Middle frontal gyrus (tissue), 1 donor: Measurements from ENCODE around the gene DEPP1.

Experiments
- DNase-seq: peaks from one replicate; pipeline ENCODE4 v3.0.0-alpha.2; 2015; ENCODE audit warnings: low spot score; ENCODE audit errors: extremely low spot score

Gene DEPP1

DNA sequence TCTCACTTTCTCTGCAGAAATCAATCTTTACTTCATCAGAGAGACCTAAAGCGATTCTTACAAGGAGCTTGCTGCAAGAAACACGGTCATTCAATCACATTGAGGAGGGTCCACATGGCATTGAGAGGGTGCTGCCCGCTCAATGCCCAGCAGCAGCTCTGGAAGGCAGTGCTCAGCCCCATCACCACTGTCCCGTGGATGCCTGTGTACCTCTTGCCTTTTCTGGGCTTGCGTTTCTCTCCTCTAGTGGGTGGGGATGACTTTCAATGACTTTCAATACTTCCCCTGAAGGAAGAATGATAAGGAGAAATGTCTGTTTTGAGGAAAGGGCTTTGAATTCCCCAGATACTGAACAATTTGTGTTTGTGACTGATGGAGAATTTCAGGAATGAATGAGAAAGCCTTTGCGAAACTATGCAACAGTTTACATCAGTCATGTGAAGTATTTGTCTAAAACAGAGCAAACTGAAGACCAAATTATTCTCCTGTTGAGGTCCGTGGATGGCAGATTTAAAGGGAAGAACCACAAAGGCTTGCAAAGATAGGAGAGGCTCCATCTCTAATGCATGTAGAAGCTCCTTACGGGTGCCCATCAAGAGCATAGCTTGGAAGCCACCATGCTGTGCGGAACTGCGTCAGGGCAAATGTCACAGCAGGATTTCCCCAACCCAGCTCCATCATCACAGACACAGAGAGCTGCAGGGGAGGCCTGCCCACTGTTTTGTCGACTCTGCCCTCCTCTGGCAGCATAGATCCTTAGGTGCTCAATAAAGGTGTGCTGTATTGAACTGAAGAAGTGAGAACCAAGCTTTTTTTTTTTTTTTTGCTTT is 15.5 kb upstream of the DEPP1 start:
- DNase-seq, result no peak

DNA sequence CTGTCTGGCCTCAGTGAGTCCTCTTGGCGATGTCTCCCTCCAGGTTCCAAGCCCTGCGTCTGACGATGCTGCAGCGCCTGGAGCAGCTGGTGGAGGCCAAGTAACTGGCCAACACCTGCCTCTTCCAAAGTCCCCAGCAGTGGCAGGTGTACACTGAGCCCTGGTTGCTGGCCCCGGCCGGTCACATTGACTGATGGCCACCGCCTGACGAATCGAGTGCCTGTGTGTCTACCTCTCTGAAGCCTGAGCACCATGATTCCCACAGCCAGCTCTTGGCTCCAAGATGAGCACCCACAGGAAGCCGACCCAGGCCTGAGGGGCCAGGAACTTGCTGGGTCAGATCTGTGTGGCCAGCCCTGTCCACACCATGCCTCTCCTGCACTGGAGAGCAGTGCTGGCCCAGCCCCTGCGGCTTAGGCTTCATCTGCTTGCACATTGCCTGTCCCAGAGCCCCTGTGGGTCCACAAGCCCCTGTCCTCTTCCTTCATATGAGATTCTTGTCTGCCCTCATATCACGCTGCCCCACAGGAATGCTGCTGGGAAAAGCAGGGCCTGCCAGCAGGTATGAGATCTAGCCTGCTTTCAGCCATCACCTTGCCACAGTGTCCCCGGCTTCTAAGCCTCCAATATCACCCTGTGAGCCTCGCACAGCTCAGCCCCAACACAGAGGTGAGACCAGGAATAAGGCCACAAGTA is 14.8 kb upstream of the DEPP1 start:
- DNase-seq, result no peak

DNA sequence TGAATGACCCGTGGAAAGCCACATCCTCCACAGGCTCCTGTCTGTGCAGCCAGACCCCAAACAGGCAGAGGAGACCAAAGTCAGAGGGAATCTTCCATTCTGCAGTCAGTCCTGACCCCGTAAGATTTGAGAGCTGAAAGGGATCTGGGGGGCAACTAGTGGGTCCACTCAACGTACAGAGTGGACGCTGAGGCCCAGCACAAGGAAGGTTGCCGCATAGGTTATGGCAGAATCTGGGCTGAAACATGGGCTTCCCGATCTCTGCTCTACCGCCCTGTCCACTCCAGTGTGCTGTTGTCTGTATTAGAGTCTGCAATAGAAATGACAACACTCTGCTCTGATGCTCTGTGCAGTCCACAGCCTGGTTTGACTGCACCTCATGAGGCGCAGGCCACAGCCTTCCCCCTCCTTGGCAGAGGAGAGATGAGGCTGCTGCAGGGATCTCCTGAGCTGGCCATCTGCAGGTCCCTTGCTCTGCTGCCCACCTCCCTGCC is 14.2 kb upstream of the DEPP1 start:
- DNase-seq, result no peak

DNA sequence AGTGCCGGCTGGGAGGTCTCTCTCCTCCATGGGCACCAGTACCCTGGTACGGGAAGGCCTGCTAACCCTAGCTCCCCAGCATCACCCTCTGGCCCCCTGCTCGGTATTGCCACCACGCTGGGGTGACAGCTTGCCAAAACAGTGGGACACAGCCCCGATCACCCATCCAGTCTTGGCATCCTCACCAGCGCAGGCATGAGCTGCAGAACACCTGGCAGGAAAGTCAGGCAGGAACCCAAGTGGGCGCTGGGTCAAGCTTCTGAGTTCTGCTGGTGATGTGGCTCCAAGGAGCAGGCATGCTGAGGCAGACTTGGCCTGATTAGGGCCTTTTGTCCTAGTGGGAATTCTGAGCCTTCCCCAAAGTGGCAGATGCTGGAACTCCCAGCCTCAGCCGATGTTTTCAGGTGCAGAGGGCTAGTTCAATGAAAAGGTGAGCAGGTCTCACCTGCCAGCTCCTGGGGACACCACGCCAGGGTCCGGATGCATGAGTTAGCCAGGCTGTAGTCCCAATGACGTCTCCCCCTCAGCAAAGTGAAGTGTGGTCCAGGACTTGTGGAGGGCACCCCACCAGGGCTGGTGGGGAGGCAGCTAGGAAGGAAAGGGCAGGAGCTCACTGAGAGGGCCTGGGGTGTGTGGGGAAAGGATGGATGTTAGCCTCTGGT is 13.6 kb upstream of the DEPP1 start:
- DNase-seq, result no peak

DNA sequence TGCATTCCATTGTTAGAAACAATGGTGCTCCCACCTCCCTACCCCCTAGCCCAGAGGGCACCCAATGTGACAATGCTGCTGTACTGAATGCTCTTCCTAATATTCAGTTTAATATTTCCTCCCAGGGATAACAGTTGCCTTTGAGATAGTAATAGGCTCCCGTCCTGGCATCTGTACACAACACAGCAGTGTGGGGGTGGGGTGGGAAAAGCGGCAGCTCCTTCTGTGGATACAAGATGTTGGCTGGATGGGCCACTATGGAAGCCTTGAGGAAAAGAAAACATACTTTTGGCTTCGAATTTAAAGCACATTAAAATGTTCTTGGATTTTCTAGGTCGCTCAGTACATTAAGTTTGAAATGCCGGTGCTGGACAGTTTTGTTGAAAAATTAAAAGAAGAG is 13.0 kb upstream of the DEPP1 start:
- DNase-seq, result no peak

DNA sequence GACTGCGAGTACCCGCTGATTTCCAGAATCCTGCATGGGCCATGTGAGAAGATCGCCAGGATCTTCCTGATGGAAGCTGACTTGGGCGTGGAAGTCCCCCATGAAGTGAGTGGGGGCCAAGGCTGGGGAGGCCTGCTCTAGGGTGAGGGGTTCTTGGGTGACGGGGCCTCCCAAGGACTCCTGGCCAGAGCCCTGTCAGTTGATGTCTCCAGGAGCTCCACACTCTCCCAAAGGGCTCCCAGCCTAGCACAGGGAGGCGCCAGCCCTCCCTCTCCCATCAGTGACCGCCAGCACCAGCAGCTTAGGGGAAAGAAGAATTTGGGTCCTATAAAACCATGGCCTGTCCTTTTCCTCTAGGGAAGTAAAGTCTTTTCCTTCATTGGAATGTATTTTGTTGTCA is 12.4 kb upstream of the DEPP1 start:
- no peak for DNase-seq

DNA sequence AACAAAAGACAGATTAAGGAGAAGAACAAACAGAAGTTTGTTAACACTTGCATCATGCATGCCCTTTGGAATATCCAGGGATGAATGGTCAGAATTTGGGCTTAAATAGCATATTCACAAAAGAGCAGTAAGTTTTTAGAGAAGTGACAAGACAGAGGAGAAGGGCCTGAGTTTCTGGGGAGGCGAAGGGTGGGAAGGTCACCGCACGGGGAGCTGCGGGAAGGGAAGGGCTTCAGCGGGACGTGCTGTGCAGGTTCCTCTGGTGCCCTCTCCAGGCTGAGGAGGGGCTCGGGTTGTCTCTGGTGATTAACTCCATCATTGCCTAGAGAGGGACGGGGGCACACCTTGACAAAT is 11.7 kb upstream of the DEPP1 start:
- no peak for DNase-seq

DNA sequence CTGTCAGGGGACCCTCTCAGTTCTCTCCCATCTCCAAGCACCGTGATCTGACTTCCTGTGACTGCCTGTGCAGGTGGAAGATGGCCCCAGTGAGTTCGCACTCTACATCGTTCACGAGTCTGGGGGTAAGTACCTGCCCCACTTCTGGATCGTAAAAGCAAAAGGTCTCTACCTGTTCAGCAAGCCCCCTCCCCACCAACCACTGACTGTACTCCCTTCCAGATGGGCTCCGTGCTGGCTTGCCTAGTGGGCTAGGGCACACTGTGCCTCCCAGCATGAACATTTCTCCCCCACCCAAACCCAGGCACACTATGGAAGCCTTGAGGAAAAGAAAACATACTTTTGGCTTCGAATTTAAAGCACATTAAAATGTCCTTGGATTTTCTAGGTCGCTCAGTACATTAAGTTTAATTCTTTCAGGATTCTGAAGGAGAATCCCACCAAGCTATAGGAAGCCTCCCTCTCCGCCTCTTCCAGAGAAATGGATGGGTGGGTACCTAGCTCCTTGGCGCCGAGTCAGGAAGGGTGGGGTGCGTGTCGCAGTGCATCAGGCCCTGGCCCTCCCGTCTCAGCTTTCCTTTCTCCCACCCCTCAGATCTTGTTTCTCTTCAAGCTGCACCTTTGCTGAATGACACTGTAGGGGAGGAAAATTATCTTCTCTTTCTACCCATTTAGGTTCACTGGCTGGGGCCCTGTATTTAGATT is 11.1 kb upstream of the DEPP1 start:
- DNase-seq, result no peak

DNA sequence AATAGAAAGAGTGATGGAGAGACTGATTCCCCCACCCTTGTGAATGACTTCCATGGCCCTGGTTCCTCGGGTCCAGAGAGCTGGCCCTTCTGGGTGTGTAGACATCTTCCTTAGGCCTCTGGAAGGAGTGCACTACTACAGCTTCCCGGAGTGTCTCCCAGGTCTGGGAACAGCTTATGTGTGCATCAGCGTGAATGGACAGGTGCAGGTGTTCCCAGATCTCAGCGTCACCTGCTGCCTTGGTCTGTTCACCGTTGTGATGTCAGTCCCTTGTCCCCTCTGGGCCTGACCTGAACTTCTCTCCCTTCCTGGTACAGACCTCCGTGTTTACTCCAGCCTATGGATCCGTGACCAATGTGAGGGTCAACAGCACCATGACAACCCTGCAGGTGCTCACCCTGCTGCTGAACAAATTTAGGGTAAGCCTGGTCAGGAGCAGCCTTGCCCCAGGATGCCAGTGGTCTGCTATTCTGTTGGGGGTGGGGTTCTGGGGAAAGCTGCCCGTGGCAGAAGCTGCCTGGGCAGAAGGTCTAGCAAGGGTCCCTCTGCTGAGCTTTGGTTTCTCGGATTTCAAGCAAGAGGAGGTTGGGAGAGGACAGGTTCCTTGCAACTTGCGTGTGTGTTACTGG is 10.5 kb upstream of the DEPP1 start:
- DNase-seq, result no peak

DNA sequence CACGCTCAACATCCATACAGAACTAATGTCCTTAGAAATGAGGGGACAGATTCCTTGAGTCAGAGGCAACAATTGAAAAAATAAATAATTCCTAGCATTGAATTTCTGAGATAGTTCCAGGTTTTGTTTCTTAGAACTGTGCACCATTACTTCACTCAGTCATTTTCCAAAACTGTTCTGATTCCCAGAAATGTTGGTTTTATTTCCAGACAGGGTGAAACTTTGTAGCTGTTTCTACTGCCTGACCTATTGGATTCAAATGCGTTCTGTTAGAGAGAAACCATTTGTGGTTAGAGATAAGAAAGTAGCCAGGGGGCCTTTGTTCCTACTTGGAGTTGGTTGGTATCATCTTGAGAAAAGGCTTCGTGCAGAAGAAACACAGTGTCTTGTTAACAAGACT is 8.1 kb upstream of the DEPP1 start:
- DNase-seq, result no peak

DNA sequence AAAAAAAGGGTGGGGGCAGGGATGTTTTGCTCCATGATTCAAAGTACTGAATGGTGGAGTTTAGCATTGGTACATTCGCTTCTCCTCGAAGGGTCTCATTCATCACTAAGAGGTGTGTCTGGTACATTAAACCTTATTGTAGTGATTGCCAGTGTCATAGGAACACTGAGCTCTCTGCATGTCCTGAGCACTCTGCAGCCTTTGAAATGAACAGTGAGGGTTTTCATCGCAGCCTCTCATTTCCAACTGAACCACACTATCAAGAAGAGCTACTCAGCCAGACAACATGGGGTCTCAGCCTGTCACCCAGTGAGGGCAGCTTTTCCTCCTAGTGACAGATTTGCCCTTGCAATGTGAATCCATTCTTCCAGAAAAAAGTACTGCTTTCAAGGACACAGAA is 7.6 kb upstream of the DEPP1 start:
- DNase-seq, result no peak

DNA sequence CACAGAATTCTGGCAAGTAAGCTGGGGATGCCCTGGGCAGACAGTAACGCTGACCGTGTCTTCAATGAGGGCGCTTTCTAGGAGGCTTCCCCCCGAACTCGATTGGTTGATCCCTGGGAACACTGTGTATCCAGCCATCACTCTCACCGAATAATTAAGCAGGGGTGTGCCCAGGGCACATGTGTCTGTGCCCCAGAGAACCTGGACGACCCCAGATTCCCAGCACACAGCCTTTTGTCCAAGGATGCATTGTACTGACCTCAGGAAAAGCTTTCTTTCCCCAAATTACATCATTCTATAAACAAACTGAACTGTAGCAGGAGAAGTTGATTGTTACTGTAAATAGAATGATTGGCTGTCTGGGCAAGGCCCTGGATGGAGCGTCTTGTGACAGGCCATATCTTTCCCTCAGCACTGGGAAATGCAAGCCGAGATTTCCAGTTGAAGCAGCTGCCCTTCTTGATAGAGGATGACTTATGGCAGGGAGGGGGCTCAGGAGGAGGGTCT is 6.6 kb upstream of the DEPP1 start:
- DNase-seq, result no peak

DNA sequence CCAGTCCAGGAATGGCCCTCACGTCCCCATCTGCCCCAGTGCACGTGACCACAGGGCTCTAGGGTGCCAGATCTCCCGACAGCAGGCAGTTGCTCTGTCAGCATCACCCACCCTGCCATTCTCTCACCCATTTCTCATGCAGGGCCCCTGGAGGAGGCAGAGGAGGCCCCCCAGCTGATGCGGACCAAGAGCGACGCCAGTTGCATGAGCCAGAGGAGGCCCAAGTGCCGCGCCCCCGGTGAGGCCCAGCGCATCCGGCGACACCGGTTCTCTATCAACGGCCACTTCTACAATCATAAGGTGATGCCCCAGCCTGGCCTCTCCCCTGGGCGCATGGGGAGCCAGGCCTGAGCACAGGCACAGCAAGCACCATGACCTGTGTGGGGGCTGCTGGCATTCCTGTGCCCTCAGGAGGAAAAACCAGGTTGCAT is 6.1 kb upstream of the DEPP1 start:
- DNase-seq, result no peak

DNA sequence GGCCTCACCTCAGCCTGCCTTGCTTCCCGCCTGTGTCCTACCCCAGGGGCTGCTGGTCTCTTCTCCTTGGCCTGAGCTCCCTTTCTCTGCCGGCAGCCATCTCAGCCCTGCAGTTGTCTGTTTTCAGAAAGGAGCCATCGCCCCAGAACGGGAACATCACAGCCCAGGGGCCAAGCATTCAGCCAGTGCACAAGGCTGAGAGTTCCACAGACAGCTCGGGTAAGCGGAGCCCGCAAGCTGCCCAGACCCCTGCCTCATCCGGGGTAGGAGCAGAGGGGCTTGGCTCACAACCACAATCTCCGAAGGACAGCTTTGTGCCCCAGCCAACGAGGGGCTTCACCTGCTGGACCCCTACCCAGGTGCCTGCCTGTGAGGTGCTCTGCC is 5.3 kb upstream of the DEPP1 start:
- no peak for DNase-seq

DNA sequence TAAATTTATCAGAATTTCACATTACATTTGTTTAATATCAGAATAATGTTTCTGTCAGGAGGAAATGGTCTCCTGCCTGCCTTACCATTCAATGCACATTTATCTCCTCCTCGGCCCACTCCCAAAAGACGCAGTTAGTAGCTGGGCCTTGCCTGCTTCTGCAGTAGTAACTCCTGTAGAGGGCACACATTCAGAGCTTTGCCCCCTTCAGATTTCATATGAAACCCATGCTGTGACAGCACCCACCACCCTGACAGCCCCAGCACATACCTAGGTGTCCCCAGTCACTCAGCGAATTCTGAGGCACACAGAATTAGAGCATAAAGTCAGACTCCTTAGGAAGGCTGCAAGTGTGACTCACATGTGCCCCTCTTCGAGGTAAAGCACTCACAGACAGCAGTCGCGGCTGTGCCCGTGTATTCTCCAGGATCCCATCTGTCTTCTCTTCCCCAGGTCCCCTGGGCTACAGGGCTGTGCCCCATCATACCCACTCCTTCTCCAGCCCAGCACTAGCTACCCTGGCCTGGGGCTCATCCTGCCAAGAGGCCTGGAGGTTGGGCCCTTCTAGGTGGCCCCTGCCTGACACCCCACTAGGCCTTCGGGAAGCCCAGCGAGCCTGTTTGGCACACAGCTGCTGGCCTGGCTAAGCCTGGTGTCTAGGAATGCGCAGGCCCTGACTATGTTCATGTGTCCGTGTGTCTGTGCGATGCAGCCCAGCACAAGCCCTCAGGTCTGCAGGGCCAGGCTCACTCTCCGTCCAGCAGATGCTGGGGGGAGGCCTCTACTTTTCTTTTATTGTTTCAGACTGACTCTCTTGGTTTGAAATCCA is 4.7 kb upstream of the DEPP1 start:
- DNase-seq, result no peak

DNA sequence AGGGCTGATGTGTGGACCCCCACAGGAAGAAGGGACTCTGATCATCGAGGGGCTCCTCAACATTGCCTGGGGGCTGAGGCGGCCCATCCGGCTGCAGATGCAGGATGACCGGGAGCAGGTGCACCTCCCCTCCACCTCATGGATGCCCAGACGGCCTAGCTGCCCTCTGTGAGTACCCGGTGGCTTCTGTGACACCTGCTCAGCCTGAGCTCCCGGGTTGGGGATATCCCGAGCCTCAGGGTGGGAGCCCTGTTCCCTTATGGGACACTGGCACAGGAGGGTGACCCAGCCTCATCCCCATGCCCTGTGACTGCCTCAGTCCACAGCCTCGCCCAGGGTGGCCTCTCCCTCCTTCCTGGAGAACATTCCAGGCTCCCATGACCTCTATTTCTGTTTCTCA is 3.9 kb upstream of the DEPP1 start:
- no peak for DNase-seq

DNA sequence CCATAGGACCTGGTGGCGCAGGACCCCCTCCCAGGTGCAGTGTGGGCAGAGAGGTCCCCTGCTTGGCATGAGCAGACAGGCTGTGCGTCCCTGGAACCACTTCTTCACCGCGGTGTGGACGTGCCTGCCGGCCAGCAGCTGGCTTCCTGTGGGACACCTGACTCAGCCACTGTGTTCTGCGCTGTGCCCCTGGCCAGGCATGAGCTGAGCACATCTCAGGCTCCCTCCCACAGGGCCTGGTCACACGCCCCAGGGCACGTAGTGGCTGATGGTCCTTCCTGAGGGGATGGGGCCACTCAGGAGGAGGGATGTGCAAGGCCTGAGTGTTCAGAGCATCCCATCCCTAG is 3.5 kb upstream of the DEPP1 start:
- no peak for DNase-seq

DNA sequence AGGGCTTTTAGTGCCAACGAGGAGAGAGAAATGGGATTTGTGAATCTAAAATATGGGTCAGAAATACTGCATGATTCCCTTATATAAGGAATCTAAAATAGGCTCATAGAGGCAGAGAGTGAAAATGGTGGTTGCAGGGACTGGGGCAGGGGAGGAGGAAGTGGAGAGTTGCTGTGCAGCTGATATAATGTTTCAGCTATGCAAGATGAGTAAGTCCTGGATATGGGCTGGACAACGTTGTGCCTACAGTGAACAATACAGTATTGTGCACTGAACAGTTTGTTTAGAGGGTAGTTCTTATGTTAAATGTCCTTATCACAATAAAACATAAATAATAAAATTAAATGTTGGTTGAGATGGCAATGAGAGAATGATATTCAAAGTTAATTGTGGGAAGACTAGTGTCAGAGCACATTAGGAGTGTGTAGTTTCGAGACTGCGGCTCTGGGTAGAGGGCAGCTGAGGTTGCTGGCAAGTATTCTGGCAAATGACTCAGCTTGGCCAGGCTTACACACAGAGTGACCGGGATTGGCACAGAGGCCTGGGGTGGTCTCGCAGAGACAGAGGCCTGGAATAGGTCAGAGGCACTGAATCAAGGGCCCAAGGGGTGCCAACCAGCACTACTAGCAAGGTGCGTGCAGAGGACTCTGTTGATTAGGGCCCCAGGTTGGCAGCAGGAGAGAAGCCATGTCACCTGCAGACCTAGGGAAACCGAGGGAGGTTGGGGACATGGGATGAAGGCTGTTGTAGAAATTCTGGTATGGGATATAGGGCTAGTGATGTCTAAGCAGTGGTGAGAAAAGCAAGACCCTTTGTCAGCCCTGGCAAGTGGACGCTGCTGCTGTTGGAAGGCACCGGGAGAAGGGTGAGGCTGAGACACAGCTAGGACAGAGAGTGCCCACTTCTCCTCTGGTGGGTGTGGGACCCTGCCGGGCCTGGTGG is 2.8 kb upstream of the DEPP1 start:
- DNase-seq, result no peak
